HG03139 (cell line): ENCODE data around the gene C20orf144.

Experiments
- ATAC-seq: cut with Tn5 transposase; IDR thresholded peaks from one replicate; pipeline ENCODE4 v1.9.1; 2021; ENCODE audit not compliant: unreplicated experiment

C20orf144 gene

GRCh38 chr20:33676121-33676520 lies 14.0 kb downstream of the C20orf144 start:
- ATAC-seq = no peak

GRCh38 chr20:33676652-33677645 lies 14.8 kb downstream of the C20orf144 start:
- ATAC-seq = no peak

GRCh38 chr20:33677991-33678702 lies 16.0 kb downstream of the C20orf144 start:
- no peak for ATAC-seq

- ATAC-seq = no peak
Observed at GRCh38 chr20:33679758-33680485, 17.8 kb downstream of the C20orf144 start.

- ATAC-seq = no peak
Observed at GRCh38 chr20:33680686-33681085, 18.6 kb downstream of the C20orf144 start.

- no peak for ATAC-seq
Observed at GRCh38 chr20:33681288-33681687, 19.2 kb downstream of the C20orf144 start.

- ATAC-seq = no peak
Observed at GRCh38 chr20:33681728-33682353, 19.7 kb downstream of the C20orf144 start.

- no peak for ATAC-seq
Observed at GRCh38 chr20:33684533-33685327, 22.6 kb downstream of the C20orf144 start.

GRCh38 chr20:33685328-33686099 lies 23.4 kb downstream of the C20orf144 start:
- no peak for ATAC-seq

- peak; percentile 80 for ATAC-seq
Observed at GRCh38 chr20:33686100-33686983, 24.2 kb downstream of the C20orf144 start, which contains the start of gene E2F1. E2F1 (minus strand) TSS chr20:33686385; CDS start chr20:33686264, 121 bp downstream.

- no peak for ATAC-seq
Observed at GRCh38 chr20:33686984-33687366, 24.8 kb downstream of the C20orf144 start.

GRCh38 chr20:33687370-33687915 lies 25.3 kb downstream of the C20orf144 start:
- ATAC-seq = no peak

- ATAC-seq = no peak
Observed at GRCh38 chr20:33687993-33688937, 26.1 kb downstream of the C20orf144 start.

- ATAC-seq = no peak
Observed at GRCh38 chr20:33688938-33689424, 26.9 kb downstream of the C20orf144 start.

GRCh38 chr20:33689493-33689892 lies 27.4 kb downstream of the C20orf144 start:
- no peak for ATAC-seq

- no peak for ATAC-seq
Observed at GRCh38 chr20:33689973-33690372, 27.8 kb downstream of the C20orf144 start.

GRCh38 chr20:33693289-33693688 lies 31.2 kb downstream of the C20orf144 start:
- no peak for ATAC-seq
